H1 (cell line): ENCODE data around the gene GLTP.

ENCODE experiments used
- CEBPB ChIP-seq: IDR thresholded peaks from 2 replicates; pipeline ENCODE4 v1.6.1; 2012; ENCODE audit warnings: low read depth, low read length
- FOSL1 ChIP-seq: IDR thresholded peaks from 2 replicates; pipeline ENCODE4 v1.6.1; 2011; ENCODE audit warnings: mild to moderate bottlenecking, low read depth, low read length, moderate library complexity; ENCODE audit not compliant: insufficient read depth
- TEAD4 ChIP-seq: IDR thresholded peaks from 2 replicates; pipeline ENCODE4 v1.6.1; 2012; ENCODE audit warnings: low read depth, low read length, inconsistent platforms, mixed read lengths
- ZNF274 ChIP-seq: IDR thresholded peaks from 2 replicates; pipeline ENCODE4 v1.7.0; 2012; ENCODE audit warnings: low read length, borderline replicate concordance; ENCODE audit errors: extremely low read depth
- TF ChIP-seq, protein P1 (sequence below), 3 experiments: IDR thresholded peaks; 1 replicate in 2 of 3; 2 replicates in 1 of 3; pipeline versions ENCODE4 v1.5.1 to v1.6.1; 2011; ENCODE audit warnings: low read length in 3 of 3, mild to moderate bottlenecking in 3 of 3, inconsistent platforms in 2 of 3, low read depth in 1 of 3, moderate library complexity in 1 of 3; ENCODE audit not compliant: insufficient read depth in 1 of 3; ENCODE audit errors: control extremely low read depth in 1 of 3

DNA sequence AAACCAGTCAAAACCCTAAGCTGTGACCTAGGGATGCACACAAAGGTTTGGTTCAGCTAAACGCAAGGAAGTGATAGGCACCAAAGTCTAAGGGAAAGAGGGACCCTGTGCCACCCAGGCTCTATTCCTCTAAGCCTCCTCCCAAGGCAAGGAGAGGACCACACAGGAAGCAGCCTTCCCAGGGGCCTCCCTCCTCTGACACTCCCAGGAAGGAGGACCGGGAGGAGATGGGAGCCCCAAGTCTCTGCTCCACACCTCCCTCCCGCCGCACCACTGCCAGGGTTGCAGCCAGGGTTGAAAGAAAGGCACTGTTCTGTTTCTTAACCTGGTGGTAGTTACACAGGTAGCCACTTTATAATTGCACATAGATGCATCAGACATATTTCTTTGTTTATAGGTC, 41.6 kb upstream of the GLTP start:
- TF ChIP-seq, protein P1, sequence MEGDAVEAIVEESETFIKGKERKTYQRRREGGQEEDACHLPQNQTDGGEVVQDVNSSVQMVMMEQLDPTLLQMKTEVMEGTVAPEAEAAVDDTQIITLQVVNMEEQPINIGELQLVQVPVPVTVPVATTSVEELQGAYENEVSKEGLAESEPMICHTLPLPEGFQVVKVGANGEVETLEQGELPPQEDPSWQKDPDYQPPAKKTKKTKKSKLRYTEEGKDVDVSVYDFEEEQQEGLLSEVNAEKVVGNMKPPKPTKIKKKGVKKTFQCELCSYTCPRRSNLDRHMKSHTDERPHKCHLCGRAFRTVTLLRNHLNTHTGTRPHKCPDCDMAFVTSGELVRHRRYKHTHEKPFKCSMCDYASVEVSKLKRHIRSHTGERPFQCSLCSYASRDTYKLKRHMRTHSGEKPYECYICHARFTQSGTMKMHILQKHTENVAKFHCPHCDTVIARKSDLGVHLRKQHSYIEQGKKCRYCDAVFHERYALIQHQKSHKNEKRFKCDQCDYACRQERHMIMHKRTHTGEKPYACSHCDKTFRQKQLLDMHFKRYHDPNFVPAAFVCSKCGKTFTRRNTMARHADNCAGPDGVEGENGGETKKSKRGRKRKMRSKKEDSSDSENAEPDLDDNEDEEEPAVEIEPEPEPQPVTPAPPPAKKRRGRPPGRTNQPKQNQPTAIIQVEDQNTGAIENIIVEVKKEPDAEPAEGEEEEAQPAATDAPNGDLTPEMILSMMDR (IDR thresholded peaks at IDR 0.05; ENCODE audit: control extremely low read depth in 1 of 3, insufficient read depth in 1 of 3, low read depth in 1 of 3, low read length in 3 of 3) = no peak
- no peak for TF ChIP-seq TEAD4
- no peak for TF ChIP-seq CEBPB
- TF ChIP-seq FOSL1 = no peak
- TF ChIP-seq ZNF274 = no peak
